Stimulated activated CD4-positive, alpha-beta T cell treated with anti-CD3 and anti-CD28 coated beads, Interleukin-2, amount 100 ng/mL, for 48 hours (primary cell): ENCODE results near the gene GTF3C5.
A peak's percentile ranks its signal among the peaks of the same experiment; 100 is the strongest.
"Not testable (repeated sequence)": the region's sequence is repeated elsewhere in the genome, so short reads cannot be mapped to it uniquely, and the experiment has no call there.

Source experiments
- DNase-seq, 2 donors: peaks; one replicate each; pipeline ENCODE4 v3.0.0-alpha.2; 2020

The GTF3C5 gene

GRCh38 chr9:132997591-132997990 is 33.2 kb upstream of the GTF3C5 start:
- no peak for DNase-seq

- not testable (repeated sequence) for DNase-seq
Observed at GRCh38 chr9:132998221-132998620, 32.6 kb upstream of the GTF3C5 start.

GRCh38 chr9:132998831-132999635 is 31.8 kb upstream of the GTF3C5 start:
- DNase-seq, result no peak

- DNase-seq, result no peak
Observed at GRCh38 chr9:133002147-133003070, 28.4 kb upstream of the GTF3C5 start.

GRCh38 chr9:133003071-133003461 is 27.7 kb upstream of the GTF3C5 start:
- DNase-seq, result no peak

GRCh38 chr9:133003671-133004090 is 27.1 kb upstream of the GTF3C5 start:
- no peak for DNase-seq

GRCh38 chr9:133004091-133004998 is 26.5 kb upstream of the GTF3C5 start:
- no peak for DNase-seq

- no peak for DNase-seq
Observed at GRCh38 chr9:133004999-133005760, 25.6 kb upstream of the GTF3C5 start.

- DNase-seq, result no peak
Observed at GRCh38 chr9:133005957-133006356, 24.8 kb upstream of the GTF3C5 start.

GRCh38 chr9:133006731-133007352 is 24.0 kb upstream of the GTF3C5 start:
- no peak for DNase-seq

- DNase-seq, result no peak
Observed at GRCh38 chr9:133008406-133008805, 22.4 kb upstream of the GTF3C5 start.

GRCh38 chr9:133008824-133009223 is 22.0 kb upstream of the GTF3C5 start:
- DNase-seq, result no peak

- no peak for DNase-seq
Observed at GRCh38 chr9:133009906-133010582, 20.8 kb upstream of the GTF3C5 start.

- no peak for DNase-seq
Observed at GRCh38 chr9:133014696-133015095, 16.1 kb upstream of the GTF3C5 start.

- peak; percentile 31 to 47 for DNase-seq
Observed at GRCh38 chr9:133023117-133023890, 7.5 kb upstream of the GTF3C5 start.

- no peak for DNase-seq
Observed at GRCh38 chr9:133026426-133026825, 4.4 kb upstream of the GTF3C5 start.

- DNase-seq, result no peak
Observed at GRCh38 chr9:133027134-133027533, 3.7 kb upstream of the GTF3C5 start.

- no peak for DNase-seq
Observed at GRCh38 chr9:133028221-133028620, 2.6 kb upstream of the GTF3C5 start.

GRCh38 chr9:133029994-133030316 is 842 bp upstream of the GTF3C5 start:
- no peak for DNase-seq

- DNase-seq, result no peak
Observed at GRCh38 chr9:133031130-133031422, 279 bp downstream of the GTF3C5 start.
